GM11168 (cell line): ENCODE measurements around the gene ESRRG.
"Not testable (repeated sequence)": the region's sequence is repeated elsewhere in the genome, so short reads cannot be mapped to it uniquely, and the experiment has no call there.

Source experiments
- in situ Hi-C: fragments of 300-500 bp; cut with MboI; formaldehyde crosslinking; loops from one replicate; pipeline ENCODE4 v1.12.0; 2022; ENCODE audit warnings: low sequenced_read_pairs; ENCODE audit not compliant: unreplicated experiment

Gene ESRRG

DNA sequence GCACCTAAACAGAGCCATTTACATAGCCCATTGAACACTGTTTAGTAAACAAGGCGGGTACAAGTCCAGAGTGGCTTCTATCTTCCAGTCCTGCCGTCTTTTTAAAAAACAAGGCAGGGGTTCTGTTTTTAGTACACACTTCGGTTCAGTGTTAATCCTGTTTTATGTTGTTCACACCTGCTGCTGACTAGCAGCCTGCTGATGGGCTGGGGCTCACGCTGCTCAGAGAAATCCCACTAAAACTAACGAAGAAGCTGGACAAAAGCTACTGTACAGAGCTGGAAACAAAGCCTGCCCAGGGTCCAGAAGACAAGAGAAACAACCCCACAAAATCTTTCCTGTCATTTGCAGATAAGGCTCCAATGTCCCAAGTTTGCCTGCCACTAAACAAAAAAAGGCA lies 13.2 kb downstream of the ESRRG start:
- in situ Hi-C loops = no loop called here

DNA sequence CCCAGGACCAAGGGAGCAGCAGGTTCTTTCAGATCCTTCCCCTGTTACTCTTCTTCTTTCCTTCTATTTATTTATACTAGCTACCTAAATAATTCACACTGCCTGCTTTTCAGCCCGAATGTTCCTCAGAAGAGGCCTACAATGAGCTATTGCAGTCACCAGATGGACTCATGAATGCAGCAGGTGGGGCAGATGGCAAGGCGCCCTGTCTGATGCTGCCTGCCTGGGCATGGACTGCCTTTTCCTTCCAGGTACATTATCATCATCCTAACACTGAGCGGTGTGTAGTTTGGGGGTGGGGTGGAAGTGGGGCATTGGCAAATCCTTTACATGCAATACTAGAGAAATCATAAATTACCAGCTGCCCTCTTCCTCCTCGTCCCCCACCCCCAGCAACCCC lies 17.6 kb downstream of the ESRRG start:
- in situ Hi-C loops = no loop called here

DNA sequence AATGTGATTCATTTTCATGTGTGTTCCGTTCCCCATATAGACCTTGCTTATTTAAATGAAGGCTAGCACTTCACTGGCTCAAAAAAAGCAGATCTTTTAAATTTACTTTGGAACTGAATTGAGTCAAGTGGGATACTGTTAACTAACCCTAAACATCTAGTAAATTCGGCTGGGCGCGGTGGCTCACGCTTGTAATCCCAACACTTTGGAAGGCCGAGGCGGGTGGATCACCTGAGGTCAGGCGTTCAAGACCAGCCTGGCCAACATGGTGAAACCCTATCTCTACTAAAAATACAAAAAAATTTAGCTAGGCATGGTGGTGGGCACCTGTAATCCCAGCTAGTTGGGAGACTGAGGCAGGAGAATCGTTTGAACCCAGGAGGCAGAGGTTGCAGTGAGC lies 19.2 kb downstream of the ESRRG start:
- in situ Hi-C loops = not testable (repeated sequence)

DNA sequence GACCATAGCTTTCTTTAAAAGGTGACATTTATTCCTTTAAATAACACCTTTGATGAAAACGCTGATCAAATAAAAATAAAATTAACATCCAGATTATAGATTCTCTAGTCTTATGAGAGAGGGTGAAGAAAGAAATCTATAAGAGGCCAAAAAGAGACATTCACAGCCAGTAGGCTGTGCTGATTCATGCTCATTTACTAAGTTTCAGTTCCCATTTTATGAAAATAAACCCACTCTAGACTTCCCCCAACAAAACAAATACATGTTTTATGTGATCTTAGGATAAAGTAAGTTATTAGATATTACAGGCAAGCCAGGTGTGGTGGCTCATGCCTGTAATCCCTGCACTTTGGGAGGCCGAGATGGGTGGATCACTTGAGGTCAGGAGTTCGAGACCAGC lies 21.1 kb downstream of the ESRRG start:
- in situ Hi-C loops = no loop called here

DNA sequence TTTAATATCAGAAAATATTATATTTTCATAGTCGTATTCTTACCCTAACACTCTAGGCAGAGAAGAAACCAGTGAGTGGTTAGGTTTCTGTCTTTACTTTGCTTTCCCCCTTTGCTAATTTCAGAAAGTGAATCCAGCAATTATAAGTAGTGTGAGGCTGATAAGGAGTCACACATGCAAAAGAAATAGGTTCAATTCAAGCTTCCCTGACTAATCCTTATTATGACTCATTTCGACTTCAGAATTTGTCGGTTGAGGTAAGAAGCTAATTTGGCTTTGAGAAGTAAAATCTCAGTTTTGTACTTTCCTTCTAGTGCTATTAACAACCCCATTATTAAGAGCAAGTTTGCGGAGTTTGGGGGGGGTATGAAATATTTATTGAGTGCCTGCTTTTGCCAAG lies 22.4 kb downstream of the ESRRG start:
- in situ Hi-C loops = no loop called here

DNA sequence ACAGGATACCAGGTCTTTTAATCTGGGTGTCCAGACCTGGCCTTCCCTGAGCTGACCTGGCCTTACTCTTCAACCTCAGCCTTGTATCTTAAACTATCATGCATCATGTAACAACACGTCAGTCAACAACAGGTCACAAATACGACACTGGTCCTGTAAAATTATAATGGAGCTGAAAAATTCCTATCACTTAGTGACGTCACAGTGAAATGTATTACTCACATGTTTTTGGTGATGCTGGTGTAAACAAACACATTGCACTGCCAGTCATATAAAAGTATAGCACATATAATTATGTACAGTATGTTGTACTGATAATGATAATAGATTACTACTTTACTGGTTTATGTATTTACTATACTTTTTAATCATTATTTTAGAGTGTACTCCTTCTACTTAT lies 31.5 kb downstream of the ESRRG start:
- in situ Hi-C loops = no loop called here

DNA sequence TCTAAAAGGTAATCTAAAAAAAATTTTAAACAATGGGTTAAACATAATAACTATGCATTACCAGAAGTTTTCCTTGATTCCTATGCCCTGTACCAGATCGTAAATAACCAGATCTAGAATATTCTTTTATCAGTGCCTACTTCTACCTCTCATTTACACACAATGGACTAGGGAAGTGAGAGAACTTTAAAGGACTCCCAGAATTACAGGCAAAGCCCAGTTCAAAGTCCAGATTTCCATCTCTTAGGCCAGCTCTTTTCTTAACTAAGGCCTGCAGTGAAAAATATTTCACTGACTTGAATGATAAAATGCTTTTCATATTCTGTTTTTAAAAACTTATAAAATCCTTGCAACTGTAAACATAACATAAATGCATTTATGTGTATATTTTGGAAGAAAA lies 32.6 kb downstream of the ESRRG start:
- in situ Hi-C loops = no loop called here

DNA sequence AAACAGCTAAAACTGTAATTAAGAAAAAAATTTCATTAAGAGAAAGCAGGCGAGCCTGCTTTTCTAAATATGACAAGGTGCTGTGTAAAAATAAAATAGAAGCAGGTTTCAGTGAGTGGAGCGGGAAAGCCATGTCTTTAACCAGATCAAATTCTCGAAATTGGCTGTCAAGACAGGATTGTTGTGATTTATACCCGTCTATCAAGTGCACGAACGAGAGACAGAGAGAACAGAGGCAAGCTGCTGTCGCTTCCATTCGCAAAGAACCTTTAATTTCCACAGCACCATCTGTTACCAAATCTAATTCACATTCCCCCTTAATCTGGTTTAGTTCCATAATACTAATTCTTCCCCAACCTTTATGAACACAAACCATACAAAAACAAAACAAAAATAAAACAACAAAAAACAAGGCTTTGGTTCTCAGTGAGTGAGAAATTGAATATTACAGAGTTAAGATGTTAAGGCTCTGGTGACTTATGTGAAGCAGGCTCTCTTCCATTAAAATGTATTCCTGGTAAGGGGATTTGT lies 35.0 kb downstream of the ESRRG start:
- in situ Hi-C loops = no loop called here

DNA sequence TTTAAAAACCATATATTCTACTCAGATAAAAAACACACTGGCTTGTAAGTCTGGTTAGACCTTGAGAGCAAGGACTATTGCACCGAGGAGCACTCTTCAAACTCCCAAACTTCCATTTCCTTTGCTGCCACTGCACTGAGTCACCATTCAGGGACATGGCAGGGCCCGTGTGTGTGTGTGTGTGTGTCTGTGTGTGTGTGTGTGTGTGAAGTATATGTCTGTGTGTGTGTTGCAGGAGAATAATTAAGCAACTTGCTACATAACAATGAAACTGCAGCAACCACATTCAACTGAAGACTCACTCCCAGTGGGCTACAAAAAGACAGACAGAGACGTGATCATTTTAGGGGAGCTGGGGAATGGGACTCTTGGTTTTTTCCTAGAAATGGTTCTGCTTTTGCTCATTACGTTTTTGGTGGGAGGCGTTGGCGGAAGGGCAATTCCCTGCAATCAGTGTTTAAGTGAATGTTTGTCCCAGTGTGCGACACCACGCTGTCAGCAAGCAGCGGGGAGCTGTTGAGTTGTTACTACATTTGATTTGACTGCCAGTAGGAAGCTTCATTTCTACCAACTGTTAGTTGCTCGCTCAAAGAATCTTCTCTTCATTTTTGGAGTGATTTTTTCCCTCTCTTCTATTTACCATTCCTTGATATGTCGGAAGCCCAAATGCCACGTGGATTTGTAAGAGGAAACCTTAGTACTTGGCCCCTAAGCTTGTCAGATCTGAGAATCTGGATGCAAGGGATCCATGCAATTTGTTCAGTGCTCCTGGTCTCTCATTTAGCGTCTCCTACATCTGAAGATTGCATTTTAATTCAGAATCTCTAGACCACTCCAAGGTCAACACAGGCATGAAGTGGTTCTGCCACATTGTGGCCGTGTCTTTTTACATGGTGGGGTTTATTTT lies 36.1 kb downstream of the ESRRG start:
- in situ Hi-C loops = no loop called here

DNA sequence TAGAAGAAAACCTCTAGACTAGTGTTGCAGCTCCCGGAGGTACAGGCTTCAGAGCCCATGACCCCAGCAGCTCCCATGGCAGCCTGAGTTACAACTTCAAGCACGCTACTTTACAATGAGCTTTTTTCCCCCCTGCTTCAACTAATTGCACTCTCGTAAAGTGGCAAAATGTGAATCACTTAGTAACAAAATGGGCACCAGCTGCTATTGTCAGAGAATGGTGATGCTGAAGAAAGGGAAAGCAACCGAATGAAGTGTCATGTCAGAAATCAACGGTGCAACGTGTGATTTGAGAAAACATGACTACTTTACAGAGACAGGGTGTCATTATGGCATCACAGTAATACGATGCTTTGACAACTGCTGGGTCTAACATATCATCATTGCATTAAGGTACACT lies 40.5 kb downstream of the ESRRG start:
- in situ Hi-C loops = no loop called here

DNA sequence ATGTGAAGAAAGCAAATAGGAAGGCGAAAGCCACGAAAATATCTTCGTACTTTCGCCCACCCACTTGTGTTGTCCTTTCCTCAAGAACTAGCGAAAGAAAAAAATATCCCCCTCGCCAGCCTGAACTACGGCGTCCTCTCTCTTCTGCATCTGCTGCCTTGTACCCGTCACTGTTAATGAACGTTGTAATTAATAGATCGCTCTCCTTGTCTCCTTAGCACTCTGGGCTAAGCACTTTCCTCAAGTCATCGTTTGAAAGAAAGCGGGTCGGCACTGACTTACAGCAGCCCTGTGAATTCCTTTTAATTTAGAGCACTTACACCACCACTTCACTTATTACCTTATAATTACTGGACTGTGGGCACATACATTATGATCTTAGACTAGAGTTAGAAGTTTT lies 44.1 kb downstream of the ESRRG start:
- in situ Hi-C loops = no loop called here

DNA sequence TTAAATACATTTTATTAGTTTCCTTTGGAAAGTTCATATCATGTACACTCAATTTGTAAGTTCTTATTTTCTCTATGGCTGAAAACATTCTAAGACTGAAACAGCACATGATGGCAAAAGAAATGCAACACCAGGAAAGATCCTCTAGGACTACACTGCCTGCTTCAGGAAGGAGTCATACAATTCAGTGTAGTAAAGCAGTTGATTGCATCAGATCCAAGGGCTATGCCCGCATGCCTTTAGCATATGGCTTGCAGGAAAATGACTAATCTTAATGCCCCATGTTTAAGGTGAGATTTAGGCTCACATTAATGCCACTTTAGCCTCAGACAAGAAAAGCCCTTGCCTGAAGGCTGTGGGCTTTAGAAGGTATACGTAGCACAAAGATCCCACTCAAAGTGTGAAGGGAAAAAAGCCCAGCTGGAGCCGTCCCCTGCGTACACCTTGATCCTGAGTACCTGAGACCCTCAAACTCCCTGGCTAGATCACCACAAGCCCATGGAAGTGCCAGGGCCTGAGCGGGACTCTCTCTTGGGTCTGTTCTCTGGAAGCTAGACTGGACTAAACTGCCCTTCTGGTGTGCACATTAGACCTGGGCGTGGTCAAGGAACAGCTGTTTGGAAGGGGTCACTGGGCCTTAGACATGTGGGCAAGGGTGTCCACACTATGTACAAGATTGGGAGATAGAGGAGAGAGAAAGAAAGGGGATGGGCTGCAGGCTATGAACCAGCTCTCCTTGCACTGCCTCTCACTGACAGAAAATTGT lies 52.9 kb downstream of the ESRRG start:
- in situ Hi-C loops = no loop called here

DNA sequence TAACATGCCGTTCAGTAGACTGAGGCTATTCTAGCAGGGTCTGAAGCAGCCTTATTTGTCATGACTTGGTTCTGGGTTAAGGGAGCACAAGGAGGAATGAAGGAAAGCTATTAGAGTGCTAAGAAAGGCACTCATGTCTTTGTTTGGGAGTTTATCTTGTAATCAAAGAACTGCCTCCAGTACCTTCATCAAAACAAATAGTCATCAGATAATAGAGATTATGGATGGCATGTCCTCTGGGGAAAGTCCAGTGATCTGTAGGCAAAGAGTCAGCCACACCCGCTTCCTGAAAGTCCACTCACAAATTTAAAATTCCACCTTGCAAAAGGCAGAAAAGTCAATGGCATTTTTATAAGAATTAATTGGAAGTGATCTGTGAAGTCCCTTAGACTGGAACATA lies 56.8 kb downstream of the ESRRG start:
- in situ Hi-C loops = no loop called here

DNA sequence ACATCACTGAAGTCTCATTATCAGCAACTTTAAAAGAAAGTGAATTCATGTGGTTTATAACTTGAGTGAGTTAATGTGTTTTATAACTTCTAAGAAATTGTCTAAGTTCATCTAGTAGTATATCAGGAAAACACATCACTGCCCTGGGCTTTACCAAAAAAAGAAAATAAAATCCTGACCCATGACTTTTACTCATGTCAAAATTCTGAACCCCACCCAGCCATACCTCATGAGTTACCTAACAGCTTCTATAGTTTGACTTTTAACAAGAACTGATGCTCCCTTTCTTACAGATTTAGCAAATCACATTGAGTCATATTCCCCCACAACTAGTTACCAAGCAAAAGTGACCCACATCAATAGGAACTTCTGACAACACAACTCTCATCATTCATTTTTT lies 57.4 kb downstream of the ESRRG start:
- in situ Hi-C loops = no loop called here

DNA sequence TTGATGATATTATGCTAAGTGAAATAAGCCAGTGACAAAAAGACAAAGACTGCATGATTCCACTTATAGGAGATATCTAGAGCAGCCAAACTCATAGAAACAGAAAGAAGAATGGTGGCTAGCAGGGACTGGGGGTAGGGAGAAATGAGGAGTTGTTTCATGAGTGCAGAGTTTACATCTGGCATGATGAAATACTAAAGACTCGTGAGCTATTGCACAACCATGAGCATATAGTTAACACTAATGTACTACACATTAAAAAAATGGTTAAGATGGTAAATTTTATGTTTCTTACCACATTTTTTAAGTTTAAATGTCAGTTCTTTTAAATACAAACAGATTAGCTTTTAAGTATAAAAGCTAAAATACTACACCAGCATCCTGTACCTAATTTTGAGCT lies 57.8 kb downstream of the ESRRG start:
- in situ Hi-C loops = no loop called here

DNA sequence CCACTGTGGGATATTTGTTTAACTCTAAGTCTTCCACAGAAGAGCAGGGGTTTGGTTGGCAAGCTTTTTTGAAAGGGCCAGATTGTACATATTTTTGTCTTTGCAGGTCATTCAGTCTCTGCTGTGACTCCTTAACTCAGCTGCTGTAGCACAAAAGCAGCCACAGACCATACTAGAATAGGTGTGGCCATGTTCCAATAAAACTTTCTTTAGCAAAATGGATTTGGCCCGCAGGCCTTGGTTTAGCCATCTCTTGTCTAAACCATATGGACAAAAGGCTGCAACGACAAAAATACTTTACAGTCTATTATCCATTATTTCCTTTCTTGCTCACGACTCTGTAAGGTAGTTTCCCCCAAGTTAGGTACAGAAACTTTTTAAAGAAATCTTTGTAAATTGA lies 60.5 kb downstream of the ESRRG start:
- in situ Hi-C loops = no loop called here

DNA sequence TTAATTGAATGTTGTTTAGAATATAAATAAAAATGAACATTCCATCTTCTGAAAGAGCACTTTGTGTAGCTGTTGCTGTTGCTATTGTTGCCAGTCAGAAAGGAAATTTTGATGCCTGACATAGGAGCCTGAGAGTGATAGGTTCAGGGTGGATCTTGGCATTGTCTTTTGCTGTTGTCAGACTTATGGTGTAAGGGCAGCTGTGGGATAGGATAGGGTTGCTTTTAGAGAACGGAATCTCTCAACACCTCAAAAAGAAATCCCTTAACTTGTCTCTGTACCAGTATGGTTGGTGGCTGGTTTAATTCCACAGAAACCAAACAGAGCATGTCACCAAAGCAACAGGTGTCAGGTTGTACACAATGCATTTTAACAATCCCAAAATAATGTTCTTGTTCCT lies 62.7 kb downstream of the ESRRG start:
- in situ Hi-C loops = no loop called here

DNA sequence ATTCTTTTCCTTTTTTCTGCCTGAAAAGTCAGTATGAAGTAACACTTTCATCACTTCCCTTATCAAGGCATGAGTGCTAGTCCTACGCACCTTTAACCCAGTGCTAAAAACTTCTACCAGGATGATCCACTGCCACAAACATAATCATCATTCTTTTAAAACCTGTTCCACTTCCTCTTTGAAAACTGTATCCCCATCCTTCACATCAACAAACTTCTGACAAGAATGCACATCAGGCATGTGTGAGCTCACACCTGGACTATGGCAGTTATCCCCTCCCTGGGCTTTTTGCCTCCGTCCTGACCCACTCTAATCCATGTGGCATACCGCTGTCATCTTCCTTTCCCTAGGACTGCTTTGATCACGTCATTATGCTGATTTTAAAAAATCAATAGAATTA lies 70.2 kb downstream of the ESRRG start:
- in situ Hi-C loops = no loop called here

DNA sequence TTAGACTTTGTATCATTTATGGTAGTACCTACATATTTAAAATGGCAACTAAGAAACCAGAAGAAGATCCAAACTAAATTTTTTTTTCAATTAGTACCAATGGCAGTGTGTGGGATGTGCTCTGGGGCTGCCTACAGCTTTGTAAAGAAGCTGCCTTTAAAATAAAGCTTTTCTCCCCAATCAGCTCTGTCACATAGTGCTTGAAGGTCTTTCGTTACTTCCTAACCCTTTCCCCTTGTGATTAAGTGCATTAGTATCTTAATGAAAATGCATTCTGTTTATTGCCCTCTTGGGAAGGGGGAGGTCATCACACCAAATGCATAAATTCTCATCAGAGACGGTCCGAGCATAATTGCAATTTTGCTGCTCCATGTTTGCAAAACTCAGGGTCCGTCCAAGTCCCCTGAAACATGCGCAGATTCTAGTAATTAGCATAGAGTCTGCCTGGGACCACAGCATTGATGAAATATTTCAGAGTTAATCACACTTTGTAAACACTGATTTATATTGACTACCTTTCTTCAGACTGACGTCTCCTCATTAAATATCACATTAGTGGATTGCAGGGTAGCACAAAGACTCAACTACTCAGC lies 71.3 kb downstream of the ESRRG start:
- in situ Hi-C loops = no loop called here

DNA sequence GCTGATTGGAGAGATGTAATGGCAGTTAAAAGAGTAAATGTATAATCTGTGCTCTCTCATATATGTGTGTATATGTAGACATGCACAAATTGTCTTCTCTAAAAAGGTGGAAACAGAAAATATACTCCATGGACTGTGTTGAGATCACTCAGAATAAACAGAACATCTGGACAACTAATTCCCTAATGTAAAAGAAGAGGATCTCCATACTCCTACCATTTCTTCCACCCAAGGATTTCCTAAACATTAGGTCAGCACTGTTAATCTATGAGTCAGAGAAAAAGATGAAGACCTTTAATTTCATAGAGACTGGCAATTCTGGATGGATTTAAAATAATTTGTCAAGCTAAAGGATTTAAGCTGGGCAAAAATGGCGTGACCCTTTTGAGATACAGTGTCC lies 80.1 kb downstream of the ESRRG start:
- in situ Hi-C loops = no loop called here
